ENCODE results near the gene ADARB2. TPM values are rescaled to one million over a fixed set of nuclear protein-coding genes. Genes with fewer than 3 reads are reported as not detected.

ADARB2 gene
- total RNA-seq, 1 donor from 2014 or later, result not detected

DNA sequence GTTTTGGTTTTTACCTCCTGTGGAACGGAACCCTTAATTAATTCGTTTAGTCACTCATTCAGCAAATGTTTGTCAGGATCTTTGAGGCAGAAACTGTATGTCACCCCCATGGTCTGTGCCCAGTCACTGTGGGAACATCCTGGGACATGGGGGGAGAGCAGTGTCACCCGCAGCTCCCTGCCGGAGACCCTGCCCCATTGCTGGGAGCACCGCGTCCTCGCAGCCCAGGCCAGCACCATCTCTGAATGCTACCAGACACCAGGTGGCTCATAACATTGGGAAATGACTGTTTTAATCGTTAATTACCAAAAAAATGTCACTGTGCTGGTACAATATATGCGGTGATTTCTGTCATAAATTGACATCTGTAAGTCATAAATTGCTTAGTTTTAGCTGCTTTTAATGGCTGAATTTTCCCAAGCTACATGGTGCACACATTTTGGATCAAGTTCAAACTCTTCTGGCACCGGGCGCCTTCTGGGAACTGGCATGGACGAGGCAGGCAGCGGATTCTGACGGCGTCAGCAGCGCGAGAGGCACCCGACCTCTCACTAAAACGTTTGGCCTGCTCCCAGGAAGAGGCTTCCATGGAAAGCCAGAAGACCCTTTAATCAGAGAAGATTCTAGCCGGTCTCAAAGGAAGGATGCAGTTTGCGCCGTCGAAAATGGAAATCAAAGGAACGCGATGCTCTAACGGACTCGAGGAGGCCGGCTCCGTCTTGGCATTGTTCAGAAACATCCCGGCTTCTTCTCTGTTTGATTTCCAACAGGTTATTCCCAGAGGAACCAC, 184.2 kb downstream of the ADARB2 start:
- H3K36me3 ChIP-seq, result no peaks in the 10 kb centered on the region
- H3K4me3 ChIP-seq, result no peak overlapping the region
- no peak overlapping the region for H3K27ac ChIP-seq
- H3K4me1 ChIP-seq, result no peaks in the 10 kb centered on the region
- H3K9me3 ChIP-seq, result no peaks in the 10 kb centered on the region
- H3K27me3 ChIP-seq, result no peaks in the 10 kb centered on the region
- intact Hi-C loops (cut with DNase I), result no loop called here
- TF ChIP-seq, protein P1, sequence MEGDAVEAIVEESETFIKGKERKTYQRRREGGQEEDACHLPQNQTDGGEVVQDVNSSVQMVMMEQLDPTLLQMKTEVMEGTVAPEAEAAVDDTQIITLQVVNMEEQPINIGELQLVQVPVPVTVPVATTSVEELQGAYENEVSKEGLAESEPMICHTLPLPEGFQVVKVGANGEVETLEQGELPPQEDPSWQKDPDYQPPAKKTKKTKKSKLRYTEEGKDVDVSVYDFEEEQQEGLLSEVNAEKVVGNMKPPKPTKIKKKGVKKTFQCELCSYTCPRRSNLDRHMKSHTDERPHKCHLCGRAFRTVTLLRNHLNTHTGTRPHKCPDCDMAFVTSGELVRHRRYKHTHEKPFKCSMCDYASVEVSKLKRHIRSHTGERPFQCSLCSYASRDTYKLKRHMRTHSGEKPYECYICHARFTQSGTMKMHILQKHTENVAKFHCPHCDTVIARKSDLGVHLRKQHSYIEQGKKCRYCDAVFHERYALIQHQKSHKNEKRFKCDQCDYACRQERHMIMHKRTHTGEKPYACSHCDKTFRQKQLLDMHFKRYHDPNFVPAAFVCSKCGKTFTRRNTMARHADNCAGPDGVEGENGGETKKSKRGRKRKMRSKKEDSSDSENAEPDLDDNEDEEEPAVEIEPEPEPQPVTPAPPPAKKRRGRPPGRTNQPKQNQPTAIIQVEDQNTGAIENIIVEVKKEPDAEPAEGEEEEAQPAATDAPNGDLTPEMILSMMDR (IDR thresholded peaks at IDR 0.05), result no peak
- DNase-seq (ENCODE audit: low spot score in 2 of 2), result no peak

DNA sequence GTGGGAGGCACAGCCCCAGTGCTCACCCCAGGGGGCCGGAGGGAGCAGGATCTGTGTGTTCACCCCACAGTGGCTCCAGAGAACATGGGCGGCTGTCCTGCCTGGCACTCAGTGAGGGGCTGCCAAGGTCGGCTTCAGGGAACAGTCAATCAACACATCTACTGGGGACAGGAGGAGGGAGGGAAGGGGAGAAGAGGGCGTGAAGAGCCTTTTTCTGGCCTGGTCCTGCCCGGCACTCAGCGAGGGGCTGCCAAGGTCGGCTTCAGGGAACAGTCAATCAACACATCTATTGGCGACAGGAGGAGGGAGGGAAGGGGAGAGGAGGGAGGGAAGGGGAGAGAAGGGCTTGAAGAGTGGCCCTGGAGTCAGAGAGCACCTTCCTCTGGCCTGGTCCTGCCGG, 184.9 kb downstream of the ADARB2 start:
- H3K27me3 ChIP-seq, result no peaks in the 10 kb centered on the region
- no peaks in the 10 kb centered on the region for H3K4me1 ChIP-seq
- H3K27ac ChIP-seq, result no peak overlapping the region
- intact Hi-C loops (cut with DNase I), result no loop called here
- no peak for DNase-seq (ENCODE audit: low spot score in 2 of 2)
- TF ChIP-seq, protein P1 (IDR thresholded peaks at IDR 0.05), result no peak
- no peaks in the 10 kb centered on the region for H3K36me3 ChIP-seq
- no peak overlapping the region for H3K4me3 ChIP-seq
- no peaks in the 10 kb centered on the region for H3K9me3 ChIP-seq

DNA sequence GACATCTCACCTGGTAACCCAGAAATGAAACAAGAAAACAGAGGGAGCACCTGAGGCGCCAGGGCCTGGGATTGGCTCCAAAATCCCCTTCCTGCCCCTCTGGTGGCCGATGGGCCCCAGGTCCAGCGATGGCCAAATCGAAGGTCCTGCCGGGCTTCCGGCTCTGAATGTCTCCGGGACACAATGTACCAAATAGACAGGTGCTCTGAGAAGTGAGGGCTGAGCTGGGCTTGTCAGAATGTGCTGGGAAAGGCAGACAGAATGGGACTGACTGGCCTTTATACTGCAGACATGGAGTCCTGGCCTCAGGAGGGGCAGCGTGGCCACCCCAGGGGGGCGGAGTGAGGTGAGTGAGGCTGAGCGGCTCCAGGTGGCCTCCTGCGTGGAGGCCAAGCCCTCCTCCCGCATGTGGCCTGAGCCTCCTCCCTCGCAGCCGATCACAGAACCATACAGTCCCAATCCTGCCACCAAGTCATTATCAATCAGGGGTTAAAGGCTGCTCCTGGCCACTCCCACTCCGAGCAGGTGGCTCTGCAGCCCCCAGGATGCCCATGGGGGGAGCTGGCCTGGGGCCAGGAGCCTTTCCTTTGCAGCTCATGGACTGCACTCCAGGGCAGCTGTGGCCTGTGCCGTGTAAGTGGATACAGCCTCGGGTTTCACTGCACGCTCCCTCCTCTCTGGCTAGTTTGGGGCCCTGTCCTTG, 185.5 kb downstream of the ADARB2 start:
- intact Hi-C loops (cut with DNase I), result no loop called here
- Histone ChIP-seq H3K9me3 (no peaks in the 10 kb centered on the region), H3K27ac (no peak overlapping the region), H3K4me3 (no peak overlapping the region), H3K36me3 (no peaks in the 10 kb centered on the region), H3K27me3 (no peaks in the 10 kb centered on the region), H3K4me1 (no peaks in the 10 kb centered on the region)
- TF ChIP-seq, protein P1 (IDR thresholded peaks at IDR 0.05), result no peak
- no peak for DNase-seq (ENCODE audit: low spot score in 2 of 2)

DNA sequence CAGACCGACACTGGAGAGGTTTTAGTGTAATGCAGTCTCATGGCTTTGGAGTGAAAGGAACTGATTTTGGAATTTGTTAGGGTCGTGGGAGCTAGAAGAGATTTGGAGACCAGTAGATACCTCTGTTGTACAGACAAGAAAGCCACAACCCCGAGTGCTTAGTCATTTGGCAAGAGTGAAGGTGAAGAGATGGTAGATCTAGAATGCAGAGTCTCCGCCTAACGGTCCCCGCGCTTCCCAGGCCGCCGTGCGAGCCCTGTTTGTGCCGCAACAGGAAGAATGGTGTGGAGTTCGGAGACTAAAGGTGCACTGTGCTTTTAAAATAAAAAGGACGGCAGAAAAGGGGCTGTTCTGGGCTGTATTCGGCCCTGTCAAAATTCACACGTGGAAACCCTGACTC, 186.7 kb downstream of the ADARB2 start:
- no peak overlapping the region for H3K27ac ChIP-seq
- intact Hi-C loops (cut with DNase I), result no loop called here
- DNase-seq (ENCODE audit: low spot score in 2 of 2), result no peak
- no peaks in the 10 kb centered on the region for H3K9me3 ChIP-seq
- no peak overlapping the region for H3K4me3 ChIP-seq
- no peaks in the 10 kb centered on the region for H3K27me3 ChIP-seq
- H3K36me3 ChIP-seq, result no peaks in the 10 kb centered on the region
- TF ChIP-seq, protein P1 (IDR thresholded peaks at IDR 0.05), result no peak
- H3K4me1 ChIP-seq, result no peaks in the 10 kb centered on the region

DNA sequence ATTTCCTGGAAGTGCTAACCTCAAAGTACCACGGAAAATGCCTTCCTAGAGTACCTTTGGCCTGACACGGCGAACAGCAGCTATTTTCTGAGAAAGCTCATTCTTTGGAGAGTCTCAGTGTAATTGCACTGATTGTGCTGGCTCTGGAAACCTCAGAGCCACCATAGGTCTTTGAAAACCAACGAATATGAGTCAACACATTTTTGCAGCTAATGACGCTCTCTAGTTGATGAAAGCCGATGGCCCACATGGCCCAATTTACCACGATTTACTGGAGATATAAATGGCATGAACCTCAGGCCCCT, 187.1 kb downstream of the ADARB2 start:
- Histone ChIP-seq H3K4me3 (no peak overlapping the region), H3K36me3 (no peaks in the 10 kb centered on the region), H3K27ac (no peak overlapping the region), H3K4me1 (no peaks in the 10 kb centered on the region), H3K27me3 (no peaks in the 10 kb centered on the region), H3K9me3 (no peaks in the 10 kb centered on the region)
- intact Hi-C loops (cut with DNase I), result no loop called here
- no peak for DNase-seq (ENCODE audit: low spot score in 2 of 2)
- TF ChIP-seq, protein P1 (IDR thresholded peaks at IDR 0.05), result no peak

All from ascending aorta (tissue), 2 donors.